GM12878 (cell line): ENCODE data around the gene PLTP.

Experiments used
- CEBPB ChIP-seq, 2 experiments: fragments of 150-350 bp in 1 of 2; IDR thresholded peaks; 2 replicates each; pipeline ENCODE4 v1.6.1; 2012 to 2014; ENCODE audit warnings: low read depth in 2 of 2, low read length in 2 of 2, borderline replicate concordance in 1 of 2, inconsistent platforms in 1 of 2
- HDAC6 ChIP-seq: fragments of 200-600 bp; sonication (generic); IDR thresholded peaks from one replicate; pipeline ENCODE4 v1.8.0; 2017; ENCODE audit warnings: antibody characterized with exemption; ENCODE audit not compliant: unreplicated experiment
- RAD21 ChIP-seq: IDR thresholded peaks from 2 replicates; pipeline ENCODE4 v1.6.1; 2011; ENCODE audit warnings: mild to moderate bottlenecking, low read depth, low read length, moderate library complexity; ENCODE audit not compliant: insufficient read depth
- TF ChIP-seq, protein P1 (sequence below), 3 experiments: IDR thresholded peaks in 2 of 3; conservative IDR thresholded peaks in 1 of 3; 2 replicates each; pipeline ENCODE4 v1.5.1; 2011; ENCODE audit warnings: low read depth in 3 of 3, low read length in 3 of 3, mild to moderate bottlenecking in 3 of 3, control low read depth in 2 of 3, moderate library complexity in 2 of 3, inconsistent platforms in 1 of 3, mixed read lengths in 1 of 3; ENCODE audit not compliant: control insufficient read depth in 2 of 3, insufficient read depth in 1 of 3; ENCODE audit errors: extremely low read depth in 1 of 3

DNA sequence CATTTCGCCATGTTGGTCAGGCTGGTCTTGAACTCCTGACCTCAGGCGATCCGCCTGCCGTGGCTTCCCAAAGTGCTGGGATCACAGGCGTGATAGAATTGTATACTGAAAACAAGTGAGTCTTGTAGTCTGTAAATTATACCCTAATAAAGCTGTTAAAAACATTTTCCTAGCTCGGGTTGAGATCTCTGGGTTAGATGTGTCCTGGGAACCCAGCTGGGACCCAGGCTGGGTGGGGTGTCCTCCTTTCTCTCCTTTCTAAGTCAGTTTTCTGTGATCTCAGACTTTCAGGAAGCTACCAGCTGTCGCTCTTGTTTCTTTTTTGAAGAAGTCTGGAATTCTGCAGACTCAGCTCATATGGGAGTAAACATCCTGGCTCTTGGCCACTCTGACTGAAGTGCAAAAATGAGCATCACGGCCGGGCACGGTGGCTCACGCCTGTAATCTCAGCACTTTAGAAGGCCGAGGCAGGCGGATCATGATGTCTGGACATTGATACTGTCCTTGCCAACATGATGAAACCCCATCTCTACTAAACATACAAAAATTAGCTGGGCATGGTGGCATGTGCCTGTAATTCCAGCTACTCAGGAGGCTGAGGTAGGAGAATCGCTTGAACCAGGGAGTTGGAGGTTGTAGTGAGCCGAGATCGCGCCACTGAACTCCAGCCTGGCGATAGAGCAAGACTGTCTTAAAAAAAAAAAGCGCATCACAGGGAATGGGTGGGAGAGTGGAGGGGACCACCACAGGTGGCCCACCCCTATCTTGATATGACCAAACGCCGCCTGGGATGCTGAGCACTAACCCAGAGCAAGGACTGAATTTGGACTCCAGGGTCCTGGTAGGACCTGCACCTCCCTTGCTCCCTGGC lies 12.7 kb upstream of the PLTP start:
- no peak for TF ChIP-seq HDAC6
- no peak for TF ChIP-seq RAD21
- TF ChIP-seq, protein P1, sequence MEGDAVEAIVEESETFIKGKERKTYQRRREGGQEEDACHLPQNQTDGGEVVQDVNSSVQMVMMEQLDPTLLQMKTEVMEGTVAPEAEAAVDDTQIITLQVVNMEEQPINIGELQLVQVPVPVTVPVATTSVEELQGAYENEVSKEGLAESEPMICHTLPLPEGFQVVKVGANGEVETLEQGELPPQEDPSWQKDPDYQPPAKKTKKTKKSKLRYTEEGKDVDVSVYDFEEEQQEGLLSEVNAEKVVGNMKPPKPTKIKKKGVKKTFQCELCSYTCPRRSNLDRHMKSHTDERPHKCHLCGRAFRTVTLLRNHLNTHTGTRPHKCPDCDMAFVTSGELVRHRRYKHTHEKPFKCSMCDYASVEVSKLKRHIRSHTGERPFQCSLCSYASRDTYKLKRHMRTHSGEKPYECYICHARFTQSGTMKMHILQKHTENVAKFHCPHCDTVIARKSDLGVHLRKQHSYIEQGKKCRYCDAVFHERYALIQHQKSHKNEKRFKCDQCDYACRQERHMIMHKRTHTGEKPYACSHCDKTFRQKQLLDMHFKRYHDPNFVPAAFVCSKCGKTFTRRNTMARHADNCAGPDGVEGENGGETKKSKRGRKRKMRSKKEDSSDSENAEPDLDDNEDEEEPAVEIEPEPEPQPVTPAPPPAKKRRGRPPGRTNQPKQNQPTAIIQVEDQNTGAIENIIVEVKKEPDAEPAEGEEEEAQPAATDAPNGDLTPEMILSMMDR (IDR thresholded peaks at IDR 0.05 in 2 of 3, conservative IDR thresholded peaks at IDR 0.05 in 1 of 3; ENCODE audit: control insufficient read depth in 2 of 3, extremely low read depth in 1 of 3, insufficient read depth in 1 of 3, low read depth in 3 of 3, low read length in 3 of 3), result no peak
- TF ChIP-seq CEBPB (IDR thresholded peaks at IDR 0.05; ENCODE audit: borderline replicate concordance in 1 of 2, low read depth in 2 of 2, low read length in 2 of 2), result no peak
